Fibroblast of mammary gland (primary cell): Measurements from ENCODE around the gene BRAT1.
A peak's percentile ranks its signal among the peaks of the same experiment; 100 is the strongest.

Experiments used
- DNase-seq: peaks from one replicate; pipeline ENCODE4 v3.0.0-alpha.2; 2010; ENCODE audit warnings: low read depth
- H3K4me3 ChIP-seq: 2 replicates; pipeline ENCODE4 v1.5.1; 2011; ENCODE audit warnings: low read depth, mild to moderate bottlenecking, low read length, moderate library complexity; ENCODE audit not compliant: control insufficient read depth
- CTCF ChIP-seq: conservative IDR thresholded peaks from 2 replicates; pipeline ENCODE4 v1.5.1; 2011; ENCODE audit warnings: low read depth, low read length, inconsistent platforms; ENCODE audit not compliant: control insufficient read depth, insufficient read depth

Gene BRAT1

DNA sequence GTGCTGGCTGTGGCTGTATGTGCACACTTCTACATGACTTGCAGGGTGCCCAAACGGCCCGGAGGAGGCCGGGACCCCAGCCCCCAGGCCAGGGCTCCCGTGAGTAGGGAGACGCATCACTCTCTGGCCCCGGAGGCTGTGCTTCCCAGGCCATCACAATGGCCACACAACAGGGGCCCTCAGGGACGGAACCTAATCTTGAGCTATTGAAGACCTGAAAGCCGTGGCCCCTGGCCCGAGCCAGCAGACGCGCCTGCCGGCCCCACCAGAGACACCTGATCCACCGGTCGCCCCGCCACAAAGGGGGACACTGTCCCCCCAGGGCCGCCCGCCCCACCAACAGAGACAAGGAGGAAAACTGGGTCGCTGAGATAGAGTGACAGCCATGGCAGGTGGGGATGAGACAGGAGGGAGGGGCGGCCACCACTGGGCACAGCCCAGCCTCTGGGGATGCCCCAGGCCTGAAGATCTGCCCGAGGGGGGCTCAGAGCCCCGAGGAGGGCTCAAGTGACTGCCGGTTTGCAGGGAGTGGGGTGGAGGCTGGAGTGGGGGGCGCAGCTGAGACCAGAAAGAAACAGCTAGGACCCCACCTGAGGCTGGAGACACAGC is 45.9 kb downstream of the BRAT1 start:
- TF ChIP-seq CTCF, result no peak
- no peak overlapping the region for H3K4me3 ChIP-seq
- no peak for DNase-seq

DNA sequence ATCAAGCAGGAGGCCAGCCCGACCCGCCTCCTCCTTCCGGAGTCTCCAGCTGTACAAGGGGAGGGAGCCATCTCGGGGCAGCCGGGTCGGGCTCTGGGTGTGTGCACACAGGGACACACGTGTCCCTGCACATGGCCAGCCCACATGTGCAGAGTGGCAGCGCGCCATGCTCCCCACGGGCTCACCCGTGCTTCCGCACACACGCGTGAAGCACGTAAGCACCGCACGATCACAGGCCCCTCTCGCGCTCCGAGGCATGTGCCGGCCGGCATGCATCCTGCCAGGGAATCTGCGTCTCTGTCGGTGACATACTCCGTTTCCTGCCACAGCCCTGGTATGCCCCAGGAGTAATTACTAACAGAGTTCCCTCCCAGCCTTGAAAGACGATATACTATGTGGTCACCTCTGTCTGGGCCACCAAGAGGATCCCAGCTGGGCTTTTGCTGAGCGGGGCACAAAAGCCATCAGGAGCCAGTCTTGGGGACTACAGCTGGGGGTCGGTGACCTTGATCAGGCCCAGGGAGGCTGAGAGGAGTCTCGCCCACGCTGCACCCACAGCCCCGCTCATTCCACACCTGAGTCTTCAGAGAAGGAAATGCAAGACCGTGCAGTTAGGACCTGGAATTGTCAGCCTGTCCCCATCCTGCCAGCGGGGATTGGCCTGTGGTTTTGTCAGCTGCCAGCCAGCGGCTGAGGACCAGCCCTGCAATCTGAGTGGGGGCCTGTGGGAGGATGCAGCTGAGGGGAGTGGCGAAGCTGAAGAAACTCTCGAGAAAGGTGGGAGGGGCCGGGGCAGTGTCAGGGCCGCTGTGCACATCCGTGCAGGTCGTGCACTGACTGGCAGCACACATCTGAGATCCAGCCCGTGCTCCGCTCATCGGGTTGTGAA is 46.8 kb downstream of the BRAT1 start:
- no peak overlapping the region for H3K4me3 ChIP-seq
- DNase-seq, result peak; percentile 40
- no peak for TF ChIP-seq CTCF

GRCh38 chr7:2507917-2508306 is 47.4 kb downstream of the BRAT1 start:
- no peak for TF ChIP-seq CTCF
- no peak overlapping the region for H3K4me3 ChIP-seq
- no peak for DNase-seq

GRCh38 chr7:2507208-2507916 is 48.0 kb downstream of the BRAT1 start:
- no peak for DNase-seq
- TF ChIP-seq CTCF, result no peak
- no peak overlapping the region for H3K4me3 ChIP-seq

GRCh38 chr7:2505401-2505800 is 49.9 kb downstream of the BRAT1 start:
- TF ChIP-seq CTCF, result no peak
- no peak overlapping the region for H3K4me3 ChIP-seq
- no peak for DNase-seq

DNA sequence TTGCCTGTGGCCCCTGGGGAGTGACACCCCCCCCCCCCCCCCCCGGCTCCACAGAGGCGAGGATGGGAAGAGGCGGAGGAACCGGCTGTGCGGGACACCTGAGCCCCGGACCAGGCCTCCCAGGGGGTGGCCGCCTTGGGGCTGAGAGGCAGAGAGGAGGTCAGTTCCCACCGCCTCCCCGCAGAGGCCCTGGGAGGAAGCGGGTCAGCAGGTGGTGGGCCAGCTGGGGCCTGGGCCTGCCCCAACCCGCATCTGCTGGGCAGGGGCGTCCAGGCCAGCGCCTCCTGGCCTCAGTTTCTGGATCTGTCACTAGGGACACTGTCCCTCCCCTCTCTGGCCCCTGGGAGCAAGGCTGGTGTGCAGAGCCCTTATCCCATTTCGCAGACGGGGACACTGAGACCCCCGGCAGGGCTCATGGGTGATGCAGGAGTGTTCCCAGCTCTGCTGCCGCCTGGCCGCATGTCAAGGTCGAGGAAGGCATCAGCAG is 50.4 kb downstream of the BRAT1 start:
- TF ChIP-seq CTCF, result no peak
- no peak for DNase-seq
- no peak overlapping the region for H3K4me3 ChIP-seq
